Chondrocyte (in vitro differentiated cells): ENCODE data around the gene DNASE1L3. TPM values are rescaled to one million over a fixed set of nuclear protein-coding genes. Genes with fewer than 3 reads are reported as not detected.

Experiments
- DNase-seq: peaks from one replicate; pipeline ENCODE4 v3.0.0; 2021; ENCODE audit warnings: mixed read lengths, low spot score
- H3K27ac Mint-ChIP-seq: one replicate; pipeline ENCODE4 v1.8.0; 2021; ENCODE audit warnings: mild to moderate bottlenecking, moderate library complexity, mixed read lengths; ENCODE audit not compliant: unreplicated experiment
- H3K27me3 Mint-ChIP-seq: 2 replicates; pipeline ENCODE4 v1.8.0; 2021; ENCODE audit warnings: low read depth, mixed read lengths
- H3K36me3 Mint-ChIP-seq: 2 replicates; pipeline ENCODE4 v1.8.0; 2021; ENCODE audit warnings: low read depth, mixed read lengths
- H3K4me1 Mint-ChIP-seq: 2 replicates; pipeline ENCODE4 v1.8.0; 2021; ENCODE audit warnings: low read depth, mild to moderate bottlenecking, mixed read lengths
- H3K4me3 Mint-ChIP-seq: one replicate; pipeline ENCODE4 v1.8.0; 2021; ENCODE audit warnings: mild to moderate bottlenecking, moderate library complexity, mixed read lengths; ENCODE audit not compliant: unreplicated experiment
- H3K9me3 Mint-ChIP-seq: 2 replicates; pipeline ENCODE4 v1.8.0; 2021; ENCODE audit warnings: low read depth, mixed read lengths
- CTCF ChIP-seq: fragments of 200-600 bp; sonication (generic); IDR thresholded peaks from 2 replicates; pipeline ENCODE4 v1.5.0; 2021; ENCODE audit warnings: antibody characterized with exemption, mild to moderate bottlenecking, moderate library complexity
- total RNA-seq: library from RNA; stranded (reverse); gene quantifications from 3 replicates; pipeline ENCODE4 v1.2.1, GENCODE V29; 2021

Gene DNASE1L3
- total RNA-seq, 1 donor from 2014 or later: not detected

DNA sequence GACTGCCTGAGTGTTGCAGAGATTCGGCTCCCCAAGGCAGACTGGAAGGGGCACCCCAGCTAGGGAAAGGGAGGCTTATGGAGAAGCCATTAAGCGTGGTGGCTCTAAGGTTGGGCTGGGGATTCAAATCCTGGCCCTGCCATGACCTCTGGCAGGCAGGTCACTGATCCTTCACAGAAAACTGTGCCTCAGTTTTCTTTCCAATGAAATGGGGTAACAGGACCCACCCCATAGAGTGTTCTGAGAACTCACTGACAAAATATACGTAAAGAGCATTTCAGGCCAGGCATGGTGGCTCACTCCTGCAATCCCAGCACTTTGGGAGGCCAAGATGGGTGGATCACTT, 34.6 kb downstream of the DNASE1L3 start:
- peaks cover 11% of the 10 kb centered on the region for H3K4me1 Mint-ChIP-seq
- peaks cover 4% of the 10 kb centered on the region for H3K36me3 Mint-ChIP-seq
- no peaks in the 10 kb centered on the region for H3K9me3 Mint-ChIP-seq
- TF ChIP-seq CTCF: no peak
- no peak for DNase-seq
- H3K27ac Mint-ChIP-seq: no peak overlapping the region
- no peak overlapping the region for H3K4me3 Mint-ChIP-seq
- no peaks in the 10 kb centered on the region for H3K27me3 Mint-ChIP-seq

GRCh38 chr3:58175437-58176184, 35.2 kb downstream of the DNASE1L3 start:
- H3K27ac Mint-ChIP-seq: no peak overlapping the region
- no peak for TF ChIP-seq CTCF
- no peak overlapping the region for H3K4me3 Mint-ChIP-seq
- H3K4me1 Mint-ChIP-seq: peaks cover 11% of the 10 kb centered on the region
- peaks cover 8% of the 10 kb centered on the region for H3K36me3 Mint-ChIP-seq
- no peaks in the 10 kb centered on the region for H3K27me3 Mint-ChIP-seq
- DNase-seq: no peak
- no peaks in the 10 kb centered on the region for H3K9me3 Mint-ChIP-seq

DNA sequence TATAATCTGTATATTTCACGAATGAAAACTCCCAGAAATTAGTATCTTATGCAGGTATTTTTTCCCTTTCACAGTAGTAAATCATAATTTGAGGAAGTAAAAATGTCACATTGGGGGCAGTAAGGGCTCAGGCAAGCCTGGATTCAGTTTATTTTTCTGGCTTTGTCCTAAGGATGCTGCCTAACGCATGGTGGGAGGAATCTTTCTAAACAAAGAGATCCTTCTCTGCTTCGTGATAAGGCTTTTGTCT, 35.7 kb downstream of the DNASE1L3 start:
- Mint-ChIP-seq H3K4me3 (no peak overlapping the region), H3K9me3 (no peaks in the 10 kb centered on the region)

DNA sequence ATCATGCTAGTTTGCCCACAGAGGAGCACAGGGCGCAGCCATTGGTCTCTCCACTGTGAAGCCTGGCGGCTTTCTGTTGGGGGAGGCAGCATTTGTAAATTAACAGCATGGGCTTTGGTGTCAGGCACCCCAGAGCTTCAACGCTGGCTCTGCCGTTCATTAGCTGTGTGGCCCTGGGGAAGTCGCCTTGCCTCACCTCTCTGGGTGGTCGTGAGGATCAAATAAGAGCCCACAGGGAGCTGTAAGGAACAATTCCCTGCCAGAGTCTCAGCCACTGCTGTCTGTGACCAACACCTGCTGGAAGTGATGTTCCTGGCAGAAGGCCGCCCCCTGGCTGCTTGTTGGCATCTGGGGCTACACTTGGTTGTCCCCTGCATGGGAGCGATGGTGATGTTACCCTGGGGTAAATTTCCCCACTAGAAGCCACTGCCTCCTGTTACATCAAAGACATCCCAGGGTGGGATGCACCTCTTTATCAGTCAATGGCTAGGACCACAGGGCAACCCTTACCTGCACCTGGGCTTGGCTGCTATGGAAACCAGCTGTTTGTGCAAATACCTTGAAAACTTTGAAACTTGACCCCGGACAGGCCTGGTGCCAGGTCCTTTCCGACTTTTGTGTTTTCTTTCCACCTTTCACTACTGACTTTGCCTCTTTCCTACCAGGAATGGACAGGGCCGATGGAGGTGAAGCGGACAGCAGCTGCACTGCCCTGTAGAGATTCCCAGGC, 36.9 kb downstream of the DNASE1L3 start:
- Mint-ChIP-seq H3K36me3 (peaks cover 11% of the 10 kb centered on the region), H3K27ac (no peak overlapping the region), H3K9me3 (no peaks in the 10 kb centered on the region), H3K4me1 (peaks cover 11% of the 10 kb centered on the region), H3K27me3 (no peaks in the 10 kb centered on the region), H3K4me3 (no peak overlapping the region)
- no peak for DNase-seq
- TF ChIP-seq CTCF: peak; percentile 74

More for the DNA sequence above, 35.7 kb downstream of the DNASE1L3 start:
- Mint-ChIP-seq H3K27ac (no peak overlapping the region), H3K36me3 (peaks cover 10% of the 10 kb centered on the region), H3K4me1 (peaks cover 11% of the 10 kb centered on the region), H3K27me3 (no peaks in the 10 kb centered on the region)
- DNase-seq: no peak
- TF ChIP-seq CTCF: no peak

- H3K9me3 Mint-ChIP-seq: no peaks in the 10 kb centered on the region
- no peak overlapping the region for H3K4me3 Mint-ChIP-seq
- H3K27me3 Mint-ChIP-seq: no peaks in the 10 kb centered on the region
- peaks cover 9% of the 10 kb centered on the region for H3K4me1 Mint-ChIP-seq
- H3K27ac Mint-ChIP-seq: no peak overlapping the region
- DNase-seq: no peak
- TF ChIP-seq CTCF: no peak
- H3K36me3 Mint-ChIP-seq: peaks cover 14% of the 10 kb centered on the region
Measured at GRCh38 chr3:58173029-58173668, 37.6 kb downstream of the DNASE1L3 start.
